DMS79 treated with DMSO at 0.1 percent for 48 hours (cell line): ENCODE measurements around the gene DGUOK.
"Not testable (repeated sequence)": the region's sequence is repeated elsewhere in the genome, so short reads cannot be mapped to it uniquely, and the experiment has no call there.

Experiments
- DNase-seq: peaks from one replicate; lab custom pipeline; 2025; lab: John Stamatoyannopoulos, UW

The DGUOK gene

DNA sequence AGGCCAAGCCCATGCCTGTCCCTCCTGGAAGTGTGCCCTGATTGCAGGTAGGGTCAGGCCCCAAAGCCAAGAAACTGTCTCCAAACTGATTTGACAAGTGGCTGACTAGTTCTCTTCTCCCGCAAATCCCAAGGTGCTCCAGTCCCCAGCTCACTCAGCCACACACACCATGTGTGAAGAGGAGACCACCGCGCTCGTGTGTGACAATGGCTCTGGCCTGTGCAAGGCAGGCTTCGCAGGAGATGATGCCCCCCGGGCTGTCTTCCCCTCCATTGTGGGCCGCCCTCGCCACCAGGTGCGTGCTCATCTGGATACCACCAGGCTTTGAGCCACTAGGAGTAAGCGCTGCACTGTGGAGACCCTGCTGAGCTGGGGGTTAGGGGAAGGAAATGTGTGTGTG lies 25.5 kb upstream of the DGUOK start:
- DNase-seq = no peak

DNA sequence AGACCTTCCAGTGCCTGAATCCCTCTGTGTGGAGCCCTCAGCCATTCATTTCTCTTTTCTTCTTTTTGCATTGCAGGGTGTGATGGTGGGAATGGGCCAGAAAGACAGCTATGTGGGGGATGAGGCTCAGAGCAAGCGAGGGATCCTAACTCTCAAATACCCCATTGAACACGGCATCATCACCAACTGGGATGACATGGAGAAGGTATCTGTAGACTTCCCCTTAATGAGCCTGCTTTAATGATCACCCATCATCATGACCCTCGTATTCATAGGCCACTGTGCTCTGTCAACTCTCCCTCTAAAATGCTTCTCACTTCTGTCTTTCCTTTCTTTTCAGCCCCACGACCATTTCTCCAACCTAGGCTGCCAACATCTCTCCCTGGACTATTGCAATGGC lies 24.4 kb upstream of the DGUOK start:
- no peak for DNase-seq

- DNase-seq = no peak
Observed at GRCh38 chr2:73903313-73903712, 23.4 kb upstream of the DGUOK start.

- not testable (repeated sequence) for DNase-seq
Observed at GRCh38 chr2:73903949-73904613, 22.6 kb upstream of the DGUOK start.

GRCh38 chr2:73904952-73905351 lies 21.7 kb upstream of the DGUOK start:
- no peak for DNase-seq

- no peak for DNase-seq
Observed at GRCh38 chr2:73906847-73907505, 19.7 kb upstream of the DGUOK start.

- DNase-seq = peak; percentile 40
Observed at GRCh38 chr2:73907840-73908452, 18.7 kb upstream of the DGUOK start.

- no peak for DNase-seq
Observed at GRCh38 chr2:73908689-73909652, 17.7 kb upstream of the DGUOK start.

- DNase-seq = no peak
Observed at GRCh38 chr2:73910873-73911547, 15.7 kb upstream of the DGUOK start.

DNA sequence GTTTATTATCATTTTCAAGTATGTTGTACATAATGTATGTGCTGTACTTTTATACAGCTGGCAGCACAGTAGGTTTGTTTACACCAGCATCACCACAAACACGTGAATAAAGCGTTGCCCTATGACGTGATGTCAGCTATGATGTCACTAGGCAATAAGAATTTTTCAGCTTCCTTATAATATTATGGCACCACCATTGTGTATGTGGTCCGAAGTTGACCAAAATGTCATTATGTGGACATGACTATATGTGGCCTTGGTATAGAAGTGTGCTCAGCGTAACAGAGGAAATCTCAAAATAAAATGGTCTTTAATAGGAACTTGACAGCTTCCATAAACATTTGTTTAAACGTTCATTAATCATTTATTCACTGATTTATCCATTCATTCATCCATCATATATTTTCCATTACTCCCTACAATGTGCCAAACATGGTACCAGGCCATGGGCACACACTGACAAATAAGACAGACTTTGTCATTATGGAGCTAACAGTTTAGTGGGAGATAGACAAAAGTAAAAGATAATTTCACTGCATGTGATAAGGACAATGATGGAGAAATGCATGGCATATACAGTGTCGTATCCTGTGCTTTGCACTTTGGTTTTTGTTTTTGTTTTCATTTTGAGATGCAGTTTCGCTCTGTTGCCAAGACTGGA lies 15.0 kb upstream of the DGUOK start:
- no peak for DNase-seq

GRCh38 chr2:73913414-73914054 lies 13.1 kb upstream of the DGUOK start:
- no peak for DNase-seq

DNA sequence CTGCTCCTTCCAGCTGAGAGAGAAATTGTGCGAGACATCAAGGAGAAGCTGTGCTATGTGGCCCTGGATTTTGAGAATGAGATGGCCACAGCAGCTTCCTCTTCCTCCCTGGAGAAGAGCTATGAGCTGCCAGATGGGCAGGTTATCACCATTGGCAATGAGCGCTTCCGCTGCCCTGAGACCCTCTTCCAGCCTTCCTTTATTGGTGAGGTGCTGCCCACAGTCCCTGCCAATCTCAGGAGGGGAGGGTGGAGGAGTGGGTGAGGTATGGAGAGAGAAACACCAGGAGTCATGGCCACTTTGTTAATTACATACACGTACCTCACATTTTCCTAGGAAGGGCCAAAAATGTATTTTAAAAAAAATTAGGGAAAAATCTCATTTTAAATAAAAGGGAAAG lies 12.0 kb upstream of the DGUOK start:
- DNase-seq = no peak

- no peak for DNase-seq
Observed at GRCh38 chr2:73915437-73915993, 11.2 kb upstream of the DGUOK start.

- no peak for DNase-seq
Observed at GRCh38 chr2:73916666-73917065, 10.0 kb upstream of the DGUOK start.

DNA sequence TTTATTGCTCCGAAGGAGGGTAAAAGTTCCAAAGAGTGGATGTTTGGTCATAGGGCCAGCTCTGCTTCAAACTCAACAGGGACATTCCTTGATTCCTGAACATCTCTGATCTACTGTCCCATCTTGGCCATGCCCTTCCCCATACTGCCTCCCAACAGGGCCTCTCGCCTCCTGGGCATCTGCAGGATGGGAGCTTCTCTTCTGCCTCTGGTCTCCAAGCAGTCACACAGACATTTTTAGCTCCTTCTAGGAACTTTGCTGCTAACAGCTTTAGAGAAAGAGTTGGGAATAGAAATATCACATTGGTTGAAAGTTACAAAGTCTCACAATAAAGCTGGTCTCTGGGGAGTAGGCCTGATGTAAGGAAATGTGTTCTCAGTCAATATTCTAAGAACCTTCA lies 9.4 kb upstream of the DGUOK start:
- no peak for DNase-seq

DNA sequence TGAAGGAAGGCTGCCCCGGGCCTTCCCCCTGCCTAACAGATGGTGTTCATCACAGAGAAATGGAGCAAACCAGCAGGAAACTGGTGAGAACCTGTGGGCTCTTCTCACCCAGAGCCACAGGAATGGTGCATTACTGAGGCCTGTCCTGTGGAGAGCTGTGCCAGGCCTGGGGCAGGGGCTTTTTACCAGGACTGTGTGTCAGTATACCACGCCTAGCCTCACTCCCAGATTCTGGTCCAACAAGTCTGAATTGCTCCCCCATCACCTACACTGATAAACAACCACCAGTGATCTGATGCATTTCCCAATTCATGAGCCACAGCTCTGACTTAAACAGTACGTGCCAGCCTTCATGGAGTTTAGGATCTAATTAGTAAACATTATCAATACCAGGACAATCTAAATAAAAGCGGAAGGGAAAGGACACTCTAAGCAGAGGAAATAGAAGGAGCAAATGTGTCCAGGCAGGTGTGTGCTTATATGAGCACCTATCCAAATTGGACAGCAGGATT lies 8.9 kb upstream of the DGUOK start:
- DNase-seq = no peak

GRCh38 chr2:73918856-73919255 lies 7.8 kb upstream of the DGUOK start:
- DNase-seq = no peak

- DNase-seq = no peak
Observed at GRCh38 chr2:73919596-73920228, 7.0 kb upstream of the DGUOK start.
